Naive thymus-derived CD8-positive, alpha-beta T cell (primary cell): Measurements from ENCODE around the gene TRIM33. TPM values are rescaled to one million over a fixed set of nuclear protein-coding genes. Genes with fewer than 3 reads are reported as not detected.
"Not testable (repeated sequence)": the region's sequence is repeated elsewhere in the genome, so short reads cannot be mapped to it uniquely, and the experiment has no call there.

Experiments used
- ATAC-seq, 2 donors: fragments of 150-1000 bp; cut with Tn5 transposase in 1 of 2; sonication (Bioruptor Pico), chemical (Tn5 transposase) in 1 of 2; 1 replicate in 1 of 2; 2 replicates in 1 of 2; pipeline ENCODE4 v1.10.0; 2021; ENCODE audit warnings: mild to moderate bottlenecking in 2 of 2, moderate library complexity in 2 of 2
- POLR2A ChIA-PET: fragments of 350-600 bp; sonication (Branson Sonifier 250); formaldehyde crosslinking; loops from one replicate; lab custom pipeline; 2021; ENCODE audit warnings: antibody characterized with exemption; lab: Charles Lee
- DNase-seq, 10 donors: peaks; one replicate each; pipeline versions ENCODE4 v3.0.0 to v3.0.0-alpha.2; 2020 to 2022
- H3K27ac Mint-ChIP-seq, 10 donors: one replicate each; pipeline ENCODE4 v1.8.0; 2020 to 2022; ENCODE audit warnings: mild to moderate bottlenecking in 10 of 10, mixed read lengths in 10 of 10, moderate library complexity in 4 of 10, inconsistent platforms in 1 of 10
- H3K27me3 Mint-ChIP-seq, 5 donors: one replicate each; pipeline ENCODE4 v1.8.0; 2021 to 2022; ENCODE audit warnings: mixed read lengths in 5 of 5
- H3K36me3 Mint-ChIP-seq, 3 donors: one replicate each; pipeline ENCODE4 v1.8.0; 2020 to 2022; ENCODE audit warnings: mixed read lengths in 3 of 3, mild to moderate bottlenecking in 2 of 3, inconsistent platforms in 1 of 3
- H3K4me1 Mint-ChIP-seq, 4 donors: one replicate each; pipeline ENCODE4 v1.8.0; 2021 to 2022; ENCODE audit warnings: mixed read lengths in 4 of 4
- H3K4me3 Mint-ChIP-seq, 10 donors: one replicate each; pipeline ENCODE4 v1.8.0; 2020 to 2022; ENCODE audit warnings: mild to moderate bottlenecking in 10 of 10, mixed read lengths in 10 of 10, moderate library complexity in 6 of 10, inconsistent platforms in 1 of 10
- H3K9me3 Mint-ChIP-seq, 9 donors: one replicate each; pipeline ENCODE4 v1.8.0; 2020 to 2022; ENCODE audit warnings: mixed read lengths in 9 of 9, mild to moderate bottlenecking in 3 of 9, inconsistent platforms in 1 of 9, moderate library complexity in 1 of 9
- polyA plus RNA-seq, 3 donors: library from polyadenylated mRNA; unstranded; fragments of 300-500 nt; fragmentation: Illumina TruSeq; gene quantifications; one replicate each; pipeline ENCODE4 v1.2.3, GENCODE V29; 2021
- total RNA-seq, 8 experiments: library from RNA in 2 of 8; stranded (reverse) in 2 of 8; gene quantifications; one replicate each; pipeline ENCODE4 v1.2.3 and lab custom pipeline; 2021 to 2026

The TRIM33 gene
- total and polyA plus RNA-seq, 5 experiments from 2014 or later: 18.2 to 58.6 (median 32.2) TPM

- H3K4me1 Mint-ChIP-seq: peaks cover 0 to 1% (median 0%) of the 10 kb centered on the region in 4 donors
- POLR2A ChIA-PET: no interaction called here
- H3K9me3 Mint-ChIP-seq: peaks cover 13 to 76% (median 36%) of the 10 kb centered on the region in 9 donors
Measured at GRCh38 chr1:114387010-114387360, 124.0 kb downstream of the TRIM33 start.

GRCh38 chr1:114386129-114387009 lies 124.6 kb downstream of the TRIM33 start:
- peaks cover 13 to 82% (median 43%) of the 10 kb centered on the region in 9 donors for H3K9me3 Mint-ChIP-seq
- H3K4me3 Mint-ChIP-seq: no peak overlapping the region
- H3K27ac Mint-ChIP-seq: no peak overlapping the region
- DNase-seq (no peak), ATAC-seq (no peak)
- H3K27me3 Mint-ChIP-seq: no peaks in the 10 kb centered on the region
- H3K4me1 Mint-ChIP-seq: no peaks in the 10 kb centered on the region
- POLR2A ChIA-PET: no interaction called here
- peaks cover 5 to 35% (median 11%) of the 10 kb centered on the region in 3 donors for H3K36me3 Mint-ChIP-seq

More at GRCh38 chr1:114387010-114387360, 124.0 kb downstream of the TRIM33 start:
- Mint-ChIP-seq H3K36me3 (peaks cover 11 to 35% (median 17%) of the 10 kb centered on the region in 3 donors), H3K27me3 (no peaks in the 10 kb centered on the region), H3K27ac (no peak overlapping the region), H3K4me3 (no peak overlapping the region)
- no peak for ATAC-seq
- no peak for DNase-seq

DNA sequence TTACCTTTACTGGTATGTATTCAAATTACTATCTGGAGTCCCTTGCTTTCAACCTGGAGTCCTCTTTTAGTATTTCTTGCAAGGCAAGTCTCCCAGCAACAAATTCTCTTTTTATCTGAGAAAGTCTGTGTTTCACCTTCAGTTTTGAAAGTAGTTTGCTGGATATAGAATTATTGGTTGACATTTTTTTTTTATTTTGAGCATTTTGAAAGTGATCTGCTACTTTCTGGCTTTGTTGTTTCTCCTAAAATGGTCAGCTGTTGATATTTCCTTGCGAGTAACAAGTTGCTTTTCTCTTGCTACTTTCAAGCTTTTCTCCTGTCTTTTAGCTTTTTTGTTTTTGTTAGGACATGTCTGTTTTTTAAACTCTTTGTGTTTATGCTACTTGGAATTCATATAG lies 126.1 kb downstream of the TRIM33 start:
- ATAC-seq (no peak), DNase-seq (no peak)
- H3K4me1 Mint-ChIP-seq: no peaks in the 10 kb centered on the region
- peaks cover 13 to 86% (median 49%) of the 10 kb centered on the region in 9 donors for H3K9me3 Mint-ChIP-seq
- peaks cover 3 to 35% (median 7%) of the 10 kb centered on the region in 3 donors for H3K36me3 Mint-ChIP-seq
- H3K27ac Mint-ChIP-seq: no peak overlapping the region
- no peaks in the 10 kb centered on the region for H3K27me3 Mint-ChIP-seq
- POLR2A ChIA-PET: no interaction called here
- H3K4me3 Mint-ChIP-seq: no peak overlapping the region

DNA sequence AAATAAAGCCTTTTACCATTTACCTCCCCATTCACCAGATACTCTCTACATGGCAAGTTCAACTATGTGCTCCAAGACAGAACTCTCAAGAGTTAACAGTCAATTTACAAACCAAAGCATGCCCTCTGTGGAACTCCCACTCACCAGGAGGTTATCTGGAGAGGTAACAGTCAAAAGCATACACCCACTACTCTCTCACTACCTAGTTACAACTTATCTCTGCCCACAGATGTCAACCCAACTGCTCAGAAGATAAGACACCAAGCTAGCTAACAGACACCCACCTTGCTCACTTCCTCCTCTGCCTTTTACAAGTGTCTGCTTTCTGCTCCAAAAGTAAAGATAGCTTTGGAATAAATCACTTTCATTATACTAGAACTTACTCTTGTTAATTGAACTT lies 131.0 kb downstream of the TRIM33 start:
- no peak overlapping the region for H3K27ac Mint-ChIP-seq
- H3K9me3 Mint-ChIP-seq: peaks cover 15 to 81% (median 52%) of the 10 kb centered on the region in 9 donors
- H3K36me3 Mint-ChIP-seq: peaks cover 0 to 40% (median 16%) of the 10 kb centered on the region in 3 donors
- no peak for ATAC-seq
- H3K27me3 Mint-ChIP-seq: no peaks in the 10 kb centered on the region
- no peak overlapping the region for H3K4me3 Mint-ChIP-seq
- no peaks in the 10 kb centered on the region for H3K4me1 Mint-ChIP-seq
- DNase-seq: no peak
- POLR2A ChIA-PET: no interaction called here

DNA sequence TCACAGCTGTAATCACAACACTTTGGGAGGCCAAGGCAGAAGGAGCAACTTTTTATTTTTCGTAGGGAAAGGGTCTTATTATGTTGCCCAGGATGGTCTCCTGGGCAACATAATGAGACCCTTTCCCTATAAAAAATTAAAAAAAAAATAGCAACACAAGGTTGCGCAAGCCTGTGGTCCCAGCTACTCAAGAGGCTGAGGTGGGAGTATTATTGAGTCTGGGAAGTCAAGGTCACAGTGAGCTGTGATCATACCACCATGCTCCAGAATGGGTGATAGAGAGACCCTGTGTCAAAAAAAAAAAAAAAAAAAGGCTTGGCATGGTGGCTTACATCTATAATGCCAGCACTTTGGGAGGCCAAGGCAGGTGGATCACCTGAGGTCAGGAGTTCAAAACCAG lies 131.6 kb downstream of the TRIM33 start:
- Mint-ChIP-seq H3K9me3 (peaks cover 13 to 75% (median 47%) of the 10 kb centered on the region in 9 donors), H3K27ac (no peak overlapping the region), H3K36me3 (peaks cover 0 to 34% (median 16%) of the 10 kb centered on the region in 3 donors), H3K4me3 (no peak overlapping the region), H3K4me1 (no peaks in the 10 kb centered on the region), H3K27me3 (no peaks in the 10 kb centered on the region)
- no peak for ATAC-seq
- POLR2A ChIA-PET: no interaction called here
- no peak for DNase-seq

DNA sequence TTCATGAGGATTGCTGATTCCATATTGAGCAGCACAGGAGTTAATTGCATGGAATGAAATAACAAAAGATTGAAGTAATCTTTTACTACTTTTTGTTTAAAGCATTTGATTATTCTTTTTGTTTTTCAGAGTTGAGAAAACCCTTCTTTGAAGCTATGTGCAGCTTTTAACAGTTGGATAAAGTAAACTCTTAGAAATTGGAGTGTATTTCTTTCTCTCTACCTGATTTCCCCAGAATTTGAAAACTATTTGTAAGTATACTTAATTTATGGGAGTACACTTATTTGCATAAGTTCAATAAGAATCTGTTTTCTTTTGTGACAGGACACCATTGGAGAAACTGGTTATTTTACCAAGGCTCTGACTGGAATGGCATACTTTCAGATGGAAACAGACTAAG lies 133.6 kb downstream of the TRIM33 start:
- Mint-ChIP-seq H3K27ac (no peak overlapping the region), H3K9me3 (peaks cover 13 to 69% (median 47%) of the 10 kb centered on the region in 9 donors), H3K27me3 (no peaks in the 10 kb centered on the region), H3K36me3 (peaks cover 0 to 47% (median 19%) of the 10 kb centered on the region in 3 donors), H3K4me3 (no peak overlapping the region), H3K4me1 (no peaks in the 10 kb centered on the region)
- no peak for DNase-seq
- ATAC-seq: no peak
- POLR2A ChIA-PET: no interaction called here

- Mint-ChIP-seq H3K27me3 (peaks cover 0 to 7% (median 2%) of the 10 kb centered on the region in 5 donors), H3K4me1 (no peaks in the 10 kb centered on the region), H3K27ac (no peak overlapping the region), H3K9me3 (peaks cover 0 to 25% (median 6%) of the 10 kb centered on the region in 9 donors), H3K36me3 (peaks cover 0 to 24% (median 6%) of the 10 kb centered on the region in 3 donors), H3K4me3 (no peak overlapping the region)
- POLR2A ChIA-PET: no interaction called here
- DNase-seq (no peak), ATAC-seq (no peak)
Measured at GRCh38 chr1:114369930-114370329, 141.1 kb downstream of the TRIM33 start.

GRCh38 chr1:114369266-114369919 lies 141.6 kb downstream of the TRIM33 start:
- H3K27me3 Mint-ChIP-seq, ATAC-seq, H3K27ac Mint-ChIP-seq, DNase-seq, POLR2A ChIA-PET, H3K4me1 Mint-ChIP-seq, H3K4me3 Mint-ChIP-seq: not testable (repeated sequence)
- Mint-ChIP-seq H3K9me3 (peaks cover 0 to 29% (median 10%) of the 10 kb centered on the region in 9 donors), H3K36me3 (peaks cover 0 to 28% (median 10%) of the 10 kb centered on the region in 3 donors)

DNA sequence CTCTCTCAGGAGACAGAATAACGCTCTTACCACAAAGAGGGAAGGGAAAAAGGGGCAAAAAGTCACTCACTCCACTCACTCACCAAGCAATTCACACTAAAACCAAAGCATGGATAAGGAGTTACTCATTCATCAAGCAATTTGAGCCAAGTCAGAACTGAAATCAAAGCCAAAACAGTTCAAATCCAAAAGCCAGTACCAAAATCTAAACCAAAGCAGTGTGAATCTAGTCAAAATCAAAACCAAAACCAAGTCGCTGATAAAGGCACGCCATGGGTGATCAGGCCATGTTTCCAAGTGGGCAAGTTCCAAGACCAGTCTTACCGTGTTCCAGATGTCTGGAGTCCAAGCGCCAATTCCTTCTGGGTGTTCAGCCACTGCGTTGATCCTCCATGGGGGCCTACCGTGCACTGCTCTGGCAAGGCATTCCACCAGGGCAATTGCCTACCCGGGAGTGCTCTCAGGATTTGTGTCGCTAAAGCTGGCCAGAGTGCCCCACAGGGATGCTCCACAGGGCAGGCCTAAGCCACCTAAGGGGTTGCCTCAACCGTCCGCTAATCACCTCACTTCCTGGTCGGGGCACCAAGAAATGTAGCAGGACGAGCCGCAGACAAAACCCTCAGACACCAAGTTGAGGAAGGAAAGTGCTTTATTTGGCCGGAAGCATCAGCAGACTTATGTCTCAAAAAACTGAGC lies 142.3 kb downstream of the TRIM33 start:
- DNase-seq (no peak), ATAC-seq (no peak)
- H3K4me3 Mint-ChIP-seq: no peak overlapping the region
- peaks cover 0 to 26% (median 12%) of the 10 kb centered on the region in 3 donors for H3K36me3 Mint-ChIP-seq
- H3K9me3 Mint-ChIP-seq: peaks cover 0 to 29% (median 13%) of the 10 kb centered on the region in 9 donors
- peaks cover 0 to 7% (median 2%) of the 10 kb centered on the region in 5 donors for H3K27me3 Mint-ChIP-seq
- POLR2A ChIA-PET: no interaction called here
- no peaks in the 10 kb centered on the region for H3K4me1 Mint-ChIP-seq
- no peak overlapping the region for H3K27ac Mint-ChIP-seq

DNA sequence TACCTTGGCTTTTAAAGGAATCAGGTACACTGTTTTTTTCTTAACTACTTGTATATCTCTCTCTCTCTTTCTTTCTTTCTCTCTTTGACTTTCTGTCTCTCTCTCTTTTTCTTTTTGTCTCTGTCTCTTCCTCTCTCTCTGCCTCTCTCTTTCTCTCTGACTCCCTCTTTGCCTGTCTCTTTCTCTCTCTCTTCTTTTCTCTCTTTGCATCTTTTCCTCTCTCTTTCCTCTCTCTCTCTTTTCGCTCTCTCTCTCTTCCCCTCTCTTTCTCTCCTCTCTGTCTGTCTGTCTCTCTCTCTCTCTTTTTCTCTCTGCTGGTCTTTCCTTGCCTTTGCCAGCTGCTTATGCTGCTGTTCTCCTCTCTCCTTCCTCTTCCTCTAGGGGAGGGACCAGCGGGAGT lies 143.2 kb downstream of the TRIM33 start:
- H3K27me3 Mint-ChIP-seq: peaks cover 0 to 7% (median 2%) of the 10 kb centered on the region in 5 donors
- H3K4me1 Mint-ChIP-seq: no peaks in the 10 kb centered on the region
- no peak for ATAC-seq
- no peak overlapping the region for H3K27ac Mint-ChIP-seq
- peaks cover 0 to 31% (median 11%) of the 10 kb centered on the region in 3 donors for H3K36me3 Mint-ChIP-seq
- POLR2A ChIA-PET: no interaction called here
- H3K9me3 Mint-ChIP-seq: peaks cover 0 to 34% (median 20%) of the 10 kb centered on the region in 9 donors
- no peak for DNase-seq
- no peak overlapping the region for H3K4me3 Mint-ChIP-seq

- H3K27me3 Mint-ChIP-seq, POLR2A ChIA-PET, DNase-seq, ATAC-seq, H3K4me3 Mint-ChIP-seq, H3K27ac Mint-ChIP-seq, H3K4me1 Mint-ChIP-seq: not testable (repeated sequence)
- H3K36me3 Mint-ChIP-seq: peaks cover 0 to 25% (median 12%) of the 10 kb centered on the region in 3 donors
- peaks cover 0 to 48% (median 21%) of the 10 kb centered on the region in 9 donors for H3K9me3 Mint-ChIP-seq
Measured at GRCh38 chr1:114363230-114363629, 147.8 kb downstream of the TRIM33 start.

DNA sequence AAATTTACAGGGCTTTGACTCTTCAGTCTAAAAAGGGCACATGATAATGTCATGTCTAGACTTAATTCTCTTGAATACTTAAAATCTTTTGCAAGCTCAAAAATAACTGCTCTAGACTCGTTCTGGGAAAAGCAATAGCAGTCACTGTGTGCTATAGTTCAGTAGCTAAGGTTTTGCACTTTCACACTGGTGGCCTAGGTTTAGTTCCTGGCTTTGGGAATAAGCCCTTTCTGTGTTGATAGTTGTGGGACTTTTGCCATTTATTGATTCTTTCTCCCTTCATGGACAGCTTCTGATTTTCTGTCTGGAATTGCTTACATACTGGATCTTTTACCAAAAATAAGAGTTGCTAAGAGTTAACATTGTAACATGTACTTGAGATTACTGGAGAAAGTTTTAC lies 151.2 kb downstream of the TRIM33 start:
- peaks cover 0 to 3% (median 0%) of the 10 kb centered on the region in 5 donors for H3K27me3 Mint-ChIP-seq
- peaks cover 0 to 22% (median 10%) of the 10 kb centered on the region in 3 donors for H3K36me3 Mint-ChIP-seq
- DNase-seq (no peak), ATAC-seq (no peak)
- no peak overlapping the region for H3K4me3 Mint-ChIP-seq
- H3K9me3 Mint-ChIP-seq: peaks cover 0 to 37% (median 17%) of the 10 kb centered on the region in 9 donors
- POLR2A ChIA-PET: no interaction called here
- no peaks in the 10 kb centered on the region for H3K4me1 Mint-ChIP-seq
- no peak overlapping the region for H3K27ac Mint-ChIP-seq
